Lung (tissue), 12 donors: Measurements from ENCODE around the gene MRPS12. TPM values are rescaled to one million over a fixed set of nuclear protein-coding genes. Genes with fewer than 3 reads are reported as not detected.

Source experiments
- ATAC-seq: fragments of 200-7000 bp; cut with Tn5 transposase; one replicate; pipeline ENCODE4 v1.9.1; 2020; ENCODE audit warnings: moderate number of reproducible peaks; ENCODE audit not compliant: insufficient read depth, low FRiP score
- DNase-seq, 3 donors: peaks; one replicate each; pipeline ENCODE4 v3.0.0-alpha.2; 2013 to 2017
- H3K27ac ChIP-seq, 2 donors: one replicate each; pipeline ENCODE4 v1.5.1; 2013; ENCODE audit warnings: mild to moderate bottlenecking in 2 of 2, moderate library complexity in 2 of 2, control low read depth in 1 of 2, inconsistent platforms in 1 of 2, low read depth in 1 of 2, low read length in 1 of 2
- H3K27me3 ChIP-seq, 3 donors: one replicate each; pipeline ENCODE4 v1.5.1; 2013; ENCODE audit warnings: low read length in 2 of 3; ENCODE audit not compliant: control insufficient read depth in 3 of 3, insufficient read depth in 3 of 3
- H3K36me3 ChIP-seq, 4 donors: one replicate each; pipeline ENCODE4 v1.5.1; 2013; ENCODE audit warnings: low read length in 4 of 4, mild to moderate bottlenecking in 1 of 4, moderate library complexity in 1 of 4; ENCODE audit not compliant: control insufficient read depth in 4 of 4, insufficient read depth in 4 of 4
- H3K4me1 ChIP-seq, 5 donors: one replicate each; pipeline ENCODE4 v1.5.1; 2013; ENCODE audit warnings: low read length in 5 of 5, mild to moderate bottlenecking in 2 of 5, moderate library complexity in 1 of 5; ENCODE audit not compliant: control insufficient read depth in 5 of 5, insufficient read depth in 5 of 5
- H3K4me3 ChIP-seq: one replicate; pipeline ENCODE4 v1.5.1; 2013; ENCODE audit warnings: mild to moderate bottlenecking, control low read depth, moderate library complexity
- H3K9ac ChIP-seq, 2 donors: one replicate each; pipeline ENCODE4 v1.5.1; 2013; ENCODE audit warnings: low read length in 2 of 2, control low read depth in 1 of 2; ENCODE audit not compliant: insufficient read depth in 1 of 2
- H3K9me3 ChIP-seq, 4 donors: one replicate each; pipeline ENCODE4 v1.5.1; 2013; ENCODE audit warnings: low read length in 3 of 4, mild to moderate bottlenecking in 1 of 4, moderate library complexity in 1 of 4; ENCODE audit not compliant: control insufficient read depth in 4 of 4, insufficient read depth in 3 of 4
- CTCF ChIP-seq: IDR thresholded peaks from 2 replicates; pipeline ENCODE4 v1.5.1; 2012; ENCODE audit warnings: mild to moderate bottlenecking; ENCODE audit errors: control extremely low read depth, extremely low read depth
- WGBS, 2 donors: extraction: QIAGEN DNeasy Blood & Tissue Kit; methylation state at CpG; one replicate each; pipeline ENCODE4 v1.1.7; 2013; 5-methylcytosine and 5-hydroxymethylcytosine counted together
- polyA plus RNA-seq, 2 donors: library from polyadenylated mRNA; stranded (reverse); fragments of 200-250 nt; gene quantifications; one replicate each; pipeline ENCODE4 v1.2.1, GENCODE V29; 2013
- total RNA-seq, 2 donors: library from RNA; depleted of rRNA in 1 of 2; stranded (reverse); fragments of >200 nt in 1 of 2; gene quantifications; one replicate each; pipeline ENCODE4 v1.2.1, GENCODE V29; 2014 to 2021
- donor health status: control.
- donor health status: control.
- donor health status: Bipolar disorder and iron deficiency.
- donor health status: healthy.
- donor health status: DM: yes; HTN: yes; CAD: no.

The MRPS12 gene
- total and polyA plus RNA-seq, 4 donors = 10.7 to 63.5 (median 36.8) TPM

GRCh38 chr19:38980583-38981374 is 50.0 kb downstream of the MRPS12 start:
- Histone ChIP-seq H3K27me3 (no peaks in the 10 kb centered on the region), H3K36me3 (no peaks in the 10 kb centered on the region), H3K9ac (no peak overlapping the region), H3K9me3 (peaks cover 0 to 3% (median 0%) of the 10 kb centered on the region in 4 donors), H3K4me3 (no peak overlapping the region), H3K27ac (no peak overlapping the region), H3K4me1 (peaks cover 0 to 9% (median 0%) of the 10 kb centered on the region in 5 donors)
- WGBS, 2 donors = 95 to 96% methylated on average over 10 of the region's 10 CpGs
- TF ChIP-seq CTCF = no peak
- no peak for ATAC-seq
- no peak for DNase-seq

Other genes with a start within 250 kb of the MRPS12 start
- 1 to 10 TPM; 2.0 to 7.1 TPM for gene CAPN12, start 186.5 kb upstream of the MRPS12 start, total RNA-seq
- 10 to 100 TPM in 1 of 2 donors, 1 to 10 TPM in 1; 4.9 to 17.8 TPM for gene CAPN12, start 186.5 kb upstream of the MRPS12 start, polyA plus RNA-seq
- 1 to 10 TPM in 1 of 2 donors, not detected in 1; 2.4 TPM for gene LGALS7, start 157.4 kb upstream of the MRPS12 start, total RNA-seq
- 1 to 10 TPM; 4.9 to 5.0 TPM for gene LGALS7, start 157.4 kb upstream of the MRPS12 start, polyA plus RNA-seq
- gene LGALS7B, start 141.7 kb upstream of the MRPS12 start, total RNA-seq = 1 to 10 TPM in 1 of 2 donors, not detected in 1; 2.3 TPM
- gene LGALS7B, start 141.7 kb upstream of the MRPS12 start, polyA plus RNA-seq = 10 to 100 TPM; 12.2 to 16.3 TPM
- 1 to 10 TPM; 1.7 to 3.5 TPM for gene LGALS4, start 118.0 kb upstream of the MRPS12 start, total RNA-seq
- gene LGALS4, start 118.0 kb upstream of the MRPS12 start, polyA plus RNA-seq = 1 to 10 TPM in 1 of 2 donors, under 1 TPM in 1; 0.39 to 4.1 TPM
- 100 to 1,000 TPM in 1 of 2 donors, 10 to 100 TPM in 1; 57.3 to 205 TPM for gene ECH1, start 99.2 kb upstream of the MRPS12 start, total RNA-seq
- 100 to 1,000 TPM; 202 to 274 TPM for gene ECH1, start 99.2 kb upstream of the MRPS12 start, polyA plus RNA-seq
- 100 to 1,000 TPM; 233 to 298 TPM for gene HNRNPL, start 81.0 kb upstream of the MRPS12 start, total RNA-seq
- gene HNRNPL, start 81.0 kb upstream of the MRPS12 start, polyA plus RNA-seq = 100 to 1,000 TPM; 169 to 185 TPM
- gene RINL, start 52.7 kb upstream of the MRPS12 start, total RNA-seq = 10 to 100 TPM in 1 of 2 donors, 1 to 10 TPM in 1; 7.0 to 17.0 TPM
- 10 to 100 TPM; 13.8 to 24.0 TPM for gene RINL, start 52.7 kb upstream of the MRPS12 start, polyA plus RNA-seq
- gene SIRT2, start 31.3 kb upstream of the MRPS12 start, total RNA-seq = 10 to 100 TPM; 50.4 to 54.8 TPM
- gene SIRT2, start 31.3 kb upstream of the MRPS12 start, polyA plus RNA-seq = 10 to 100 TPM; 35.5 to 46.7 TPM
- gene NFKBIB, start 31.0 kb upstream of the MRPS12 start, total RNA-seq = 10 to 100 TPM; 12.8 to 37.3 TPM
- gene NFKBIB, start 31.0 kb upstream of the MRPS12 start, polyA plus RNA-seq = 10 to 100 TPM; 60.2 to 60.8 TPM
- gene CCER2, start 18.8 kb upstream of the MRPS12 start, total RNA-seq = under 1 TPM in 1 of 2 donors, not detected in 1; 0.46 TPM
- 1 to 10 TPM in 1 of 2 donors, under 1 TPM in 1; 0.19 to 1.2 TPM for gene CCER2, start 18.8 kb upstream of the MRPS12 start, polyA plus RNA-seq
- 10 to 100 TPM; 14.3 to 31.1 TPM for gene SARS2, start 181 bp upstream of the MRPS12 start, total RNA-seq
- 10 to 100 TPM; 17.6 to 34.6 TPM for gene SARS2, start 181 bp upstream of the MRPS12 start, polyA plus RNA-seq
- gene FBXO17, start 44.8 kb downstream of the MRPS12 start, total RNA-seq = 10 to 100 TPM; 10.4 to 18.8 TPM
- 1 to 10 TPM; 5.1 to 7.5 TPM for gene FBXO17, start 44.8 kb downstream of the MRPS12 start, polyA plus RNA-seq
- 10 to 100 TPM in 1 of 2 donors, 1 to 10 TPM in 1; 2.8 to 18.0 TPM for gene FBXO27, start 101.6 kb downstream of the MRPS12 start, total RNA-seq
- 1 to 10 TPM; 2.9 to 8.3 TPM for gene FBXO27, start 101.6 kb downstream of the MRPS12 start, polyA plus RNA-seq
- not detected for gene ACP7, start 153.4 kb downstream of the MRPS12 start, total RNA-seq
- gene ACP7, start 153.4 kb downstream of the MRPS12 start, polyA plus RNA-seq = under 1 TPM in 1 of 2 donors, not detected in 1; 0.03 TPM
- 10 to 100 TPM; 23.2 to 60.8 TPM for gene PAK4, start 194.8 kb downstream of the MRPS12 start, total RNA-seq
- gene PAK4, start 194.8 kb downstream of the MRPS12 start, polyA plus RNA-seq = 10 to 100 TPM; 34.8 to 38.5 TPM